ENCODE data around the gene MET. TPM values are rescaled to one million over a fixed set of nuclear protein-coding genes. Genes with fewer than 3 reads are reported as not detected.

Gene MET
- total and polyA plus RNA-seq, 2 of the 13 experiments (the other 11 are each of a cell fraction or from before 2014, with no cell fraction given), result 21.8 to 31.5 TPM

DNA sequence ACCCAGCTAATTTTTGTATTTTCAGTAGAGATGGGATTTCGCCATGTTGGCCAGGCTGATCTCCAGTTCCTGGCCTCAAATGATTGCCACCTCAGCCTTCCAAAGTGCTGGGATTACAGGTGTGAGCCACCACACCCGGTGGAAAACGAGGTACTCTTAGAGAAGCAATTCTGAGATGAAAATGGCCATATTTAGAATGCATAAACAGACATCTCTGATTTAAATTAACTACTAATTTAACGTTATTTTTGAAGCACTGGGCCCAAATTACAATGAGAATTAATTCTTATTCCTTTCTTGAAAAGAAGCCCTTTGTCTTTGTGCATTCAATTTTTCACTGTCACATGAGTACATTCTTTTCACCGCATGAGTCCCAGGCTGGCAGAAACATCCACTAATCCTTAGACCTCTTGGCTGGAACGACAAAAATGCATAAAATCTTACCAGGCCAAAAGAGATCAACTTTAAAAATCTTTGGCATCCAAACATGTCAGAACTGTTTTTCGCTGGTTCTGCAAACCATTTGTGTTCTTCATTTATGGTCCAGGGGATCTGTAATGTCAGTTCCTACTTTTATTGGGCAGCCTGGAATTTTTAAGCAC, 130.2 kb downstream of the MET start:
- 89% methylated on average over 7 of the region's 7 CpGs for WGBS (ENCODE audit: low lambda C conversion rate)
- Histone ChIP-seq H4K20me1 (ENCODE audit: insufficient read depth, low read length) (no peaks in the 10 kb centered on the region), H3K4me1 (ENCODE audit: insufficient read depth, low read length) (peaks cover 72% of the 10 kb centered on the region), H2AFZ (ENCODE audit: low read length) (no peak overlapping the region), H3K79me2 (ENCODE audit: insufficient read depth, low read length) (no peaks in the 10 kb centered on the region), H3K4me2 (ENCODE audit: low read depth, low read length) (no peak overlapping the region), H3K27ac (ENCODE audit: extremely low read length, insufficient read depth, low read length) (peak overlapping the region; percentile 14), H3K9me3 (ENCODE audit: low read length) (no peaks in the 10 kb centered on the region), H3K4me3 (replicated peaks in 1 of 3; ENCODE audit: insufficient read depth in 1 of 3, low read depth in 2 of 3, low read length in 3 of 3) (no peak overlapping the region), H3K27me3 (ENCODE audit: control insufficient read depth in 1 of 2, insufficient read depth in 2 of 2, low read length in 2 of 2) (no peaks in the 10 kb centered on the region), H3K9ac (ENCODE audit: insufficient read depth, low read depth, low read length) (no peak overlapping the region), H3K36me3 (replicated peaks in 1 of 2; ENCODE audit: control insufficient read depth in 1 of 2, insufficient read depth in 2 of 2, low read length in 2 of 2) (peaks cover 0 to 4% of the 10 kb centered on the region in 2 experiments; a peak in 1 of 5 replicates)
- intact Hi-C loops (cut with micrococcal nuclease; ENCODE audit: unreplicated experiment) (loop anchor here (5.0 to 10.0 kb wide), 2 partner anchors 115 to 277 kb away; partner anchors contain the start of gene CAV1), in situ Hi-C loops (cut with HindIII; ENCODE audit: extremely low pct_ligation_motif_present, low pct_unique_long_range_greater_than_20kb) (loop anchor here (25.0 kb wide), 1 partner anchor 640 kb away; no protein-coding TSS in a partner anchor)
- no peak for DNase-seq (ENCODE audit: low spot score)
- POLR2A ChIA-PET, result interaction anchor here (1.1 kb wide), 1 partner anchor 130 kb away, joined by 4 read pairs; the partner anchor contains the start of gene MET
- no peak for FAIRE-seq
- no peak for TF ChIP-seq SMAD3 (CRISPR knock-in tag; IDR thresholded peaks at IDR 0.05)
- TF ChIP-seq NCOA5 (CRISPR knock-in tag; IDR thresholded peaks at IDR 0.05), result no peak
- peak; percentile 22 for TF ChIP-seq PRPF4 (IDR thresholded peaks at IDR 0.05; ENCODE audit: low read depth, low read length, poor library complexity, severe bottlenecking)
- no peak for TF ChIP-seq EP300 (IDR thresholded peaks at IDR 0.05; ENCODE audit: low read depth in 2 of 2, low read length in 2 of 2)
- TF ChIP-seq EP300 (CRISPR knock-in tag; IDR thresholded peaks at IDR 0.05; ENCODE audit: borderline replicate concordance), result no peak
- no peak for TF ChIP-seq MAFG (CRISPR knock-in tag; IDR thresholded peaks at IDR 0.05)
- TF ChIP-seq PRMT3 (CRISPR knock-in tag; IDR thresholded peaks at IDR 0.05; ENCODE audit: borderline replicate concordance, low read depth), result no peak
- no peak for ATAC-seq
- BruUV-seq (replicated peaks), result no TSS peak
- CTCF ChIA-PET (ENCODE audit: low intra/inter-chr PET ratio, low total read pairs), result no interaction called here

DNA sequence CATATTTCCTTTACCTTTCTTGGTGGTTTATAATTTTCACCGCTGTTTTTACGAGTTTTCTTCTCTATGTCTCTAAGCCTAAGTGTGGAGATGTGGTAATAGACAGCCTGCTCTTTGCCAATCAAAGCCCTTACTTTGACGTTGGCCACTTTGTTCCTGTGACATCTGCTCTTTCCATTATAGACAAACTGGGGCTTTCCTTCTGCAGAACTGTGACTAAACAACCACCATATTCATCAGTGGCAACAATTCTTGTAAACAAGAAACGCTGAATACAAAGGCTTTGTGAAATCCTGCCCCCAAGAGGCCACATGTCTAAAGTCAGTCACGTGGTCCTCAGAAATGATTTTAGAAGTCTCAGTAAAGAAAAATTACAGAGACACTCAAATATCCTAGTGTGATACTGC, 130.8 kb downstream of the MET start:
- H3K9me3 ChIP-seq (ENCODE audit: low read length), result no peaks in the 10 kb centered on the region
- no TSS peak for BruUV-seq (replicated peaks)
- no peaks in the 10 kb centered on the region for H3K79me2 ChIP-seq (ENCODE audit: insufficient read depth, low read length)
- intact Hi-C loops (cut with micrococcal nuclease; ENCODE audit: unreplicated experiment), result loop anchor here (5.0 to 10.0 kb wide), 2 partner anchors 115 to 278 kb away; partner anchors contain the start of gene CAV1
- H3K27ac ChIP-seq (ENCODE audit: extremely low read length, insufficient read depth, low read length), result peak overlapping the region; percentile 14
- no peak overlapping the region for H2AFZ ChIP-seq (ENCODE audit: low read length)
- no peaks in the 10 kb centered on the region for H3K27me3 ChIP-seq (ENCODE audit: control insufficient read depth in 1 of 2, insufficient read depth in 2 of 2, low read length in 2 of 2)
- peaks cover 77% of the 10 kb centered on the region for H3K4me1 ChIP-seq (ENCODE audit: insufficient read depth, low read length)
- no peak overlapping the region for H3K4me3 ChIP-seq (replicated peaks in 1 of 3; ENCODE audit: insufficient read depth in 1 of 3, low read depth in 2 of 3, low read length in 3 of 3)
- ChIA-PET POLR2A (no interaction called here), CTCF (ENCODE audit: low intra/inter-chr PET ratio, low total read pairs) (interaction anchor here (0.9 kb wide), 1 partner anchor 9 kb away, joined by 3 read pairs; no protein-coding TSS in a partner anchor)
- in situ Hi-C loops (cut with HindIII; ENCODE audit: extremely low pct_ligation_motif_present, low pct_unique_long_range_greater_than_20kb), result loop anchor here (25.0 kb wide), 1 partner anchor 640 kb away; no protein-coding TSS in a partner anchor
- FAIRE-seq (peak; percentile 79), DNase-seq (ENCODE audit: low spot score) (peak; percentile 56), ATAC-seq (peak; percentile 12; the same call in 2 of the 3 replicates)
- no peak overlapping the region for H3K4me2 ChIP-seq (ENCODE audit: low read depth, low read length)
- 48% methylated on average over 5 of the region's 5 CpGs for WGBS (ENCODE audit: low lambda C conversion rate)
- peaks cover 0 to 2% of the 10 kb centered on the region in 2 experiments; a peak in 1 of 5 replicates for H3K36me3 ChIP-seq (replicated peaks in 1 of 2; ENCODE audit: control insufficient read depth in 1 of 2, insufficient read depth in 2 of 2, low read length in 2 of 2)
- H3K9ac ChIP-seq (ENCODE audit: insufficient read depth, low read depth, low read length), result no peak overlapping the region
- H4K20me1 ChIP-seq (ENCODE audit: insufficient read depth, low read length), result no peaks in the 10 kb centered on the region
- TF ChIP-seq, protein P1, sequence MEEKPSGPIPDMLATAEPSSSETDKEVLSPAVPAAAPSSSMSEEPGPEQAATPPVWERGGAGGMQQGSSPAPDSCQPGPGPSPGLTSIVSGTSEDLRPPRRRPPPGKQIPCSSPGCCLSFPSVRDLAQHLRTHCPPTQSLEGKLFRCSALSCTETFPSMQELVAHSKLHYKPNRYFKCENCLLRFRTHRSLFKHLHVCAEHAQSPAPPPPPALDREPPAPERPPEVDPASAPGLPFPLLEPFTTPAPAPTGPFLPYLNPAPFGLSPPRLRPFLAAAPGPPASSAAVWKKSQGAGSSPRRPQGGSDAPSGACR (CRISPR knock-in tag; IDR thresholded peaks at IDR 0.05), result no peak
- no peak for TF ChIP-seq ZNF431 (CRISPR knock-in tag; IDR thresholded peaks at IDR 0.05; ENCODE audit: borderline replicate concordance, low read depth)
- no peak for TF ChIP-seq ZNF569 (CRISPR knock-in tag; IDR thresholded peaks at IDR 0.05; ENCODE audit: borderline replicate concordance)
- TF ChIP-seq, protein P2, sequence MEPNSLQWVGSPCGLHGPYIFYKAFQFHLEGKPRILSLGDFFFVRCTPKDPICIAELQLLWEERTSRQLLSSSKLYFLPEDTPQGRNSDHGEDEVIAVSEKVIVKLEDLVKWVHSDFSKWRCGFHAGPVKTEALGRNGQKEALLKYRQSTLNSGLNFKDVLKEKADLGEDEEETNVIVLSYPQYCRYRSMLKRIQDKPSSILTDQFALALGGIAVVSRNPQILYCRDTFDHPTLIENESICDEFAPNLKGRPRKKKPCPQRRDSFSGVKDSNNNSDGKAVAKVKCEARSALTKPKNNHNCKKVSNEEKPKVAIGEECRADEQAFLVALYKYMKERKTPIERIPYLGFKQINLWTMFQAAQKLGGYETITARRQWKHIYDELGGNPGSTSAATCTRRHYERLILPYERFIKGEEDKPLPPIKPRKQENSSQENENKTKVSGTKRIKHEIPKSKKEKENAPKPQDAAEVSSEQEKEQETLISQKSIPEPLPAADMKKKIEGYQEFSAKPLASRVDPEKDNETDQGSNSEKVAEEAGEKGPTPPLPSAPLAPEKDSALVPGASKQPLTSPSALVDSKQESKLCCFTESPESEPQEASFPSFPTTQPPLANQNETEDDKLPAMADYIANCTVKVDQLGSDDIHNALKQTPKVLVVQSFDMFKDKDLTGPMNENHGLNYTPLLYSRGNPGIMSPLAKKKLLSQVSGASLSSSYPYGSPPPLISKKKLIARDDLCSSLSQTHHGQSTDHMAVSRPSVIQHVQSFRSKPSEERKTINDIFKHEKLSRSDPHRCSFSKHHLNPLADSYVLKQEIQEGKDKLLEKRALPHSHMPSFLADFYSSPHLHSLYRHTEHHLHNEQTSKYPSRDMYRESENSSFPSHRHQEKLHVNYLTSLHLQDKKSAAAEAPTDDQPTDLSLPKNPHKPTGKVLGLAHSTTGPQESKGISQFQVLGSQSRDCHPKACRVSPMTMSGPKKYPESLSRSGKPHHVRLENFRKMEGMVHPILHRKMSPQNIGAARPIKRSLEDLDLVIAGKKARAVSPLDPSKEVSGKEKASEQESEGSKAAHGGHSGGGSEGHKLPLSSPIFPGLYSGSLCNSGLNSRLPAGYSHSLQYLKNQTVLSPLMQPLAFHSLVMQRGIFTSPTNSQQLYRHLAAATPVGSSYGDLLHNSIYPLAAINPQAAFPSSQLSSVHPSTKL (CRISPR knock-in tag; IDR thresholded peaks at IDR 0.05), result peak; percentile 59
- TF ChIP-seq TEAD3 (CRISPR knock-in tag; optimal IDR thresholded peaks at IDR 0.05; ENCODE audit: borderline replicate concordance), result peak; percentile 30
- peak; percentile 39; the same call in 1 of the 2 replicates for TF ChIP-seq FOXO1 (CRISPR knock-in tag; IDR thresholded peaks at IDR 0.05)

Data from HepG2 (cell line).